Bronchial epithelial cell (primary cell): ENCODE measurements around the gene ANTXRL. TPM values are rescaled to one million over a fixed set of nuclear protein-coding genes. Genes with fewer than 3 reads are reported as not detected.
"Not testable (repeated sequence)": the region's sequence is repeated elsewhere in the genome, so short reads cannot be mapped to it uniquely, and the experiment has no call there.

Experiments
- DNase-seq: peaks from one replicate; pipeline ENCODE4 v3.0.0-alpha.2; 2010; ENCODE audit warnings: low read depth
- FAIRE-seq: peaks from 2 replicates; lab custom pipeline; 2011; peaks lifted over from hg19 to GRCh38; lab: Jason Lieb, UNC
- H3K27me3 ChIP-seq: 2 replicates; pipeline ENCODE4 v1.5.1; 2011; ENCODE audit warnings: low read length; ENCODE audit not compliant: control insufficient read depth, insufficient read depth
- H3K36me3 ChIP-seq: 2 replicates; pipeline ENCODE4 v1.5.1; 2011; ENCODE audit warnings: low read length; ENCODE audit not compliant: control insufficient read depth, insufficient read depth
- H3K4me3 ChIP-seq: 2 replicates; pipeline ENCODE4 v1.5.1; 2011; ENCODE audit warnings: mild to moderate bottlenecking, low read depth, low read length, control low read depth
- total RNA-seq: library from RNA; depleted of rRNA; stranded (reverse); fragments of >200 nt; gene quantifications from 2 replicates; pipeline ENCODE4 v1.2.1, GENCODE V29; 2014
- TF ChIP-seq, protein P1 (sequence below): IDR thresholded peaks from 2 replicates; pipeline ENCODE4 v1.5.1; 2011; ENCODE audit warnings: mild to moderate bottlenecking, moderate library complexity, low read length, control low read depth, inconsistent platforms; ENCODE audit not compliant: insufficient read depth, severe bottlenecking

Gene ANTXRL
- total RNA-seq, 1 donor from 2014 or later = not detected

DNA sequence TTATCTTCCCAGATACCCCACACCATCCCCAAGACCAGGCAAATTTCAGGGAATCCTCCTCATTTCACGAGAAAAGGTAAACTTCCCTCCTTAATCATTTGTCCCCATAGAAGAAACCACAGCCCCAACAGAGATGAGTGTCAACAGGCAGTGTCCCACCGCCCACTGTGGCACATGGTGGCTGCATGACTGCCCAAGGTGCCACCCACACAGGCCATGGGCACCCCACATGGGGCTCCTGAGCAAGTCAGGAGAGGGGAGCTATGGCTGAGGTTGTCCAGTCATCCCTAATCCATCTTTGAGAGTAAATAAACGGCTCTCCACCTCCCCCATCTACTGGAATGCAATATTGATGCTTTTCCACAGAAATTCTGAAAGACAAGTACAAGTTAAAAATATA lies 44.1 kb downstream of the ANTXRL start:
- FAIRE-seq = no peak
- TF ChIP-seq, protein P1, sequence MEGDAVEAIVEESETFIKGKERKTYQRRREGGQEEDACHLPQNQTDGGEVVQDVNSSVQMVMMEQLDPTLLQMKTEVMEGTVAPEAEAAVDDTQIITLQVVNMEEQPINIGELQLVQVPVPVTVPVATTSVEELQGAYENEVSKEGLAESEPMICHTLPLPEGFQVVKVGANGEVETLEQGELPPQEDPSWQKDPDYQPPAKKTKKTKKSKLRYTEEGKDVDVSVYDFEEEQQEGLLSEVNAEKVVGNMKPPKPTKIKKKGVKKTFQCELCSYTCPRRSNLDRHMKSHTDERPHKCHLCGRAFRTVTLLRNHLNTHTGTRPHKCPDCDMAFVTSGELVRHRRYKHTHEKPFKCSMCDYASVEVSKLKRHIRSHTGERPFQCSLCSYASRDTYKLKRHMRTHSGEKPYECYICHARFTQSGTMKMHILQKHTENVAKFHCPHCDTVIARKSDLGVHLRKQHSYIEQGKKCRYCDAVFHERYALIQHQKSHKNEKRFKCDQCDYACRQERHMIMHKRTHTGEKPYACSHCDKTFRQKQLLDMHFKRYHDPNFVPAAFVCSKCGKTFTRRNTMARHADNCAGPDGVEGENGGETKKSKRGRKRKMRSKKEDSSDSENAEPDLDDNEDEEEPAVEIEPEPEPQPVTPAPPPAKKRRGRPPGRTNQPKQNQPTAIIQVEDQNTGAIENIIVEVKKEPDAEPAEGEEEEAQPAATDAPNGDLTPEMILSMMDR = no peak
- Histone ChIP-seq H3K36me3 (no peaks in the 10 kb centered on the region), H3K27me3 (no peaks in the 10 kb centered on the region), H3K4me3 (no peak overlapping the region)
- DNase-seq = no peak

- not testable (repeated sequence) for DNase-seq, FAIRE-seq, H3K27me3 ChIP-seq, H3K4me3 ChIP-seq, H3K36me3 ChIP-seq
Measured at GRCh38 chr10:46365484-46365883, 78.7 kb downstream of the ANTXRL start.

DNA sequence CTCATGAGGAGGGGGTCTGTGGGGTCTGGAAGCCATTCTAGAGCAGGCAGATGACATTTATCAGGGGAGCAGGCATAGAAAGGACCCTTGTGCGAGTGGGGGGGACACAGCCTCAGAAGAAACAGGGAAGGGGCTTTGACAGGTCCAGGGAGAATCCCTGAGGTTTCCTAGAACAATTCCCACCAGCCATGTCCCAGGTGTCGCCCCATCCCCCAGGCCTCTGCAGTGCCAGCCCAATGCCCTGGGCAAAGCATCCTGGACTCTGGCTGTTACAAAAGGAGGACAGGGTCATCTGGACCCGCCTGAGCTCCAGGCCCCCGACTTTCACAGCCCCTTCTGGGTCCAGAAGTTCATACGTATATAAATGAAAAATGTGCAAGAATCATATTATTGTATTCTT lies 80.4 kb downstream of the ANTXRL start:
- not testable (repeated sequence) for H3K27me3 ChIP-seq, H3K36me3 ChIP-seq, FAIRE-seq, H3K4me3 ChIP-seq, DNase-seq

- not testable (repeated sequence) for H3K4me3 ChIP-seq, DNase-seq, FAIRE-seq, H3K27me3 ChIP-seq, H3K36me3 ChIP-seq
Measured at GRCh38 chr10:46367666-46368240, 81.0 kb downstream of the ANTXRL start.

GRCh38 chr10:46368956-46369355 lies 82.2 kb downstream of the ANTXRL start:
- DNase-seq, H3K4me3 ChIP-seq, H3K27me3 ChIP-seq, FAIRE-seq, H3K36me3 ChIP-seq: not testable (repeated sequence)

GRCh38 chr10:46374410-46374809 lies 87.6 kb downstream of the ANTXRL start:
- not testable (repeated sequence) for H3K27me3 ChIP-seq, DNase-seq, FAIRE-seq, H3K4me3 ChIP-seq, H3K36me3 ChIP-seq

DNA sequence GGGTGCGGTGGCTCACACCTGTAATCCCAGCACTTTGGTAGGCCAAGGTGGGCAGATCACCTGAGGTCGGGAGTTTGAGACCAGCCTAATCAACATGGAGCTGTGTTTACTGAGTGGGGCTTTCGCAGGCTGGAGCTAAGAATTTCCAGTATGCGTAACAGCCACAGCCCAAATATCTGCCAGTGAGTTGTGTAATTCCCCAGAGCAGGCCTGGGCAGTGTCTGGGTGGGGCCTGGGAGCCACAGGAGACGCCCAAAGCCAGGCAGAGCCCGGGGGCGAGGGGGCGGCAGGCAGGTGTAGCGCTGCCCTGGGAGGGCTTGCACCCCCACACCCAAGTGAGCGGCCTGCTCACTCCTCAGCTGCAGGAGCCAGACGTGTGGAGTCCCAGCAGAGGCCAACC lies 88.6 kb downstream of the ANTXRL start, which contains the start of gene ANXA8L1:
ANXA8L1 (plus strand) TSS at position 371 of the 400 bp plus-strand sequence. CDS start 76 bp downstream, outside the sequence.
- not testable (repeated sequence) for H3K36me3 ChIP-seq, FAIRE-seq, H3K27me3 ChIP-seq, DNase-seq
- H3K4me3 ChIP-seq = peak within 1 kb of the TSS; percentile 42

GRCh38 chr10:46377022-46377421 lies 90.2 kb downstream of the ANTXRL start:
- not testable (repeated sequence) for H3K36me3 ChIP-seq, H3K27me3 ChIP-seq, DNase-seq, FAIRE-seq
- peak overlapping the region; percentile 40 for H3K4me3 ChIP-seq

DNA sequence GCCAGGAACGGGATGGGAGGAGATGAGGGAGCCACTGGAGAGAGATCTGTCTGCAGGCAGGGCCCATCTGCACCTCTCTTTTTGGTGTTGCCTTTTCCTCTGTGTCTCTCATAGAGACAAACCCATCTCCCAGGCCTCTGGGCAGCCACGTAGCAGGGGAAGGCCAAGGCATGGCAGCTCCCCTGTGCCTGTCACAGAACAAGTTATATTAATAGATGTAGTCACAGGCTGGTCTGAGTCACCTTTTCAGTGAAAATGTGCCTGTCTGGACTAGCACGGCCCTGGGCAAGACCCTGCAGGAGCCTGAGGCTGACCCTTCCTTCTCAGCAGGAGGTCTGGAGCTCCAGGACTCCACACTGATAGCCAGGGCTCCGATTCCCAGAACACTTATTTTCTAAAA lies 90.9 kb downstream of the ANTXRL start:
- peak overlapping the region; percentile 16 for H3K4me3 ChIP-seq
- H3K27me3 ChIP-seq, FAIRE-seq, DNase-seq, H3K36me3 ChIP-seq: not testable (repeated sequence)

- not testable (repeated sequence) for H3K36me3 ChIP-seq, DNase-seq, FAIRE-seq, H3K27me3 ChIP-seq, H3K4me3 ChIP-seq
Measured at GRCh38 chr10:46378108-46378507, 91.3 kb downstream of the ANTXRL start.

DNA sequence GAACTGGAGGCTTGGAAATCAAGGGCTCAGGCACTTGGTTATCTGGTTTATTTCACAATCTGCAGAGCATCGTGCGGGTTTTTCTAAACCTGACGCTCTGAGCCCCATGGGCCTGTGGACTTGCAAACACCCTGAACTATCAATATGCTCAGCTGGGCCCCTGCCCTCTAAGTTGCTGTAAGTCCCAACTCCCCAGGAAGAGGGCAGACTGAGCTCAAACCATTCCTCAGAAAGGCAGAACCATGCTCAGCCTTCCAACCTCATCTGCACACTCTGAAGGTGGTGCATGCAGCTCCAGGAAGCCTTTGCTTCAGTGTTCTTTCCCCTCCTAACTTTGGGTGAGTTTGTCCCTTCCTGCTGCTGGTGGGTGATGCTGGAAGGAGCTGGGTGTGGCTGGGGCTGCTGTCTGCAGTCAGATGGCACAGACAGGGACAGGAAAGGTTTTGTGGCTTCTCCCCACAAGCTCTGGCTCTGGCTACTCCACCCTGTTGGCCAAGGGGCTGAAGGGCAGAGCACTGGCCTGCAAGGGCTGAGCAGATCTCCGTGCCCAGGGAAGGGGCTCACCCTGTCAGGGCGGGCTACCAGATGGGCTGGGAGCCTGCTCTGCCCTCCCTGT lies 92.5 kb downstream of the ANTXRL start:
- H3K36me3 ChIP-seq, H3K27me3 ChIP-seq, DNase-seq, H3K4me3 ChIP-seq, FAIRE-seq: not testable (repeated sequence)
